Tibial artery (tissue), 4 donors: ENCODE measurements around the gene HNF1B.

Experiments used
- DNase-seq, 2 donors: peaks; one replicate each; pipeline ENCODE4 v3.0.0-alpha.2; 2019
- H3K27ac ChIP-seq, 2 donors: fragments of 200-600 bp; sonication (generic) in 1 of 2; 1 replicate in 1 of 2; 2 replicates in 1 of 2; pipeline ENCODE4 v1.5.1; 2018 to 2019; ENCODE audit warnings: mild to moderate bottlenecking in 1 of 2
- H3K27me3 ChIP-seq, 2 donors: fragments of 200-600 bp; sonication (generic) in 1 of 2; one replicate each; pipeline versions ENCODE4 v1.5.1 to v1.6.0; 2016 to 2019
- H3K36me3 ChIP-seq, 3 donors: fragments of 200-600 bp; sonication (generic) in 2 of 3; one replicate each; pipeline ENCODE4 v1.5.1; 2016 to 2019; ENCODE audit warnings: mild to moderate bottlenecking in 2 of 3
- H3K4me1 ChIP-seq, 4 donors: fragments of 200-600 bp; sonication (generic) in 2 of 4; 1 replicate in 3 of 4; 2 replicates in 1 of 4; pipeline ENCODE4 v1.5.1; 2016 to 2019
- H3K4me3 ChIP-seq, 2 donors: fragments of 200-600 bp; sonication (generic) in 1 of 2; 1 replicate in 1 of 2; 2 replicates in 1 of 2; pipeline ENCODE4 v1.5.1; 2018 to 2019; ENCODE audit warnings: mild to moderate bottlenecking in 2 of 2
- H3K9me3 ChIP-seq, 3 donors: fragments of 200-600 bp; sonication (generic) in 1 of 3; one replicate each; pipeline ENCODE4 v1.5.1; 2016 to 2019
- intact Hi-C: fragments of 100-400 bp; cut with DNase I; formaldehyde crosslinking; loops from one replicate; pipeline ENCODE4 v1.15.0; 2023; ENCODE audit warnings: low total_unique reads
- TF ChIP-seq, protein P1 (sequence below), 2 experiments: fragments of 200-600 bp in 1 of 2; fragments of 450-650 bp in 1 of 2; IDR thresholded peaks; one replicate each; pipeline ENCODE4 v1.5.1; 2017 to 2019; ENCODE audit warnings: antibody characterized with exemption in 2 of 2, mild to moderate bottlenecking in 1 of 2, moderate library complexity in 1 of 2

The HNF1B gene

DNA sequence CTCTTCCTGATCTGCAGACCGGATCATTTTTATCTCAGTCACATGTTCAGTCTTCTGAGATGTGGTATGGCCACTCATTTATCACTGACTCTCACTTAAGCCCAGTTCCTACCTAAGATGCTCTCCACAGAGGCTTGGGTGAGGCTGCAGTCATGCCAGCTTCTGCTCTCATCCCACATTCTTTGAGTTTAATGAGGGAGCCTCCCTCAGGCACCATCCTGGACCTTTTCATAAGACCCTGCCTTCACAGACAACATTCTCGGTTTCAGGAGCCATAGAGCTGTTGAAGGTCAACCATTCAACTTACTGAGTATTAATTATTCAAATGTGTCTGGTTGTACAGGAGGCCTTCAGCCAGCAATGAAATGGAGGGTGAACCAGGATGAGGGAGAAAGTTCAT is 23.6 kb upstream of the HNF1B start:
- Histone ChIP-seq H3K27ac (no peak overlapping the region), H3K27me3 (peaks cover 0 to 17% of the 10 kb centered on the region in 2 donors), H3K4me1 (no peaks in the 10 kb centered on the region), H3K9me3 (peaks cover 0 to 8% (median 6%) of the 10 kb centered on the region in 3 donors), H3K4me3 (no peak overlapping the region), H3K36me3 (no peaks in the 10 kb centered on the region)
- intact Hi-C loops: no loop called here
- TF ChIP-seq, protein P1, sequence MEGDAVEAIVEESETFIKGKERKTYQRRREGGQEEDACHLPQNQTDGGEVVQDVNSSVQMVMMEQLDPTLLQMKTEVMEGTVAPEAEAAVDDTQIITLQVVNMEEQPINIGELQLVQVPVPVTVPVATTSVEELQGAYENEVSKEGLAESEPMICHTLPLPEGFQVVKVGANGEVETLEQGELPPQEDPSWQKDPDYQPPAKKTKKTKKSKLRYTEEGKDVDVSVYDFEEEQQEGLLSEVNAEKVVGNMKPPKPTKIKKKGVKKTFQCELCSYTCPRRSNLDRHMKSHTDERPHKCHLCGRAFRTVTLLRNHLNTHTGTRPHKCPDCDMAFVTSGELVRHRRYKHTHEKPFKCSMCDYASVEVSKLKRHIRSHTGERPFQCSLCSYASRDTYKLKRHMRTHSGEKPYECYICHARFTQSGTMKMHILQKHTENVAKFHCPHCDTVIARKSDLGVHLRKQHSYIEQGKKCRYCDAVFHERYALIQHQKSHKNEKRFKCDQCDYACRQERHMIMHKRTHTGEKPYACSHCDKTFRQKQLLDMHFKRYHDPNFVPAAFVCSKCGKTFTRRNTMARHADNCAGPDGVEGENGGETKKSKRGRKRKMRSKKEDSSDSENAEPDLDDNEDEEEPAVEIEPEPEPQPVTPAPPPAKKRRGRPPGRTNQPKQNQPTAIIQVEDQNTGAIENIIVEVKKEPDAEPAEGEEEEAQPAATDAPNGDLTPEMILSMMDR (IDR thresholded peaks at IDR 0.05): no peak
- DNase-seq: no peak

DNA sequence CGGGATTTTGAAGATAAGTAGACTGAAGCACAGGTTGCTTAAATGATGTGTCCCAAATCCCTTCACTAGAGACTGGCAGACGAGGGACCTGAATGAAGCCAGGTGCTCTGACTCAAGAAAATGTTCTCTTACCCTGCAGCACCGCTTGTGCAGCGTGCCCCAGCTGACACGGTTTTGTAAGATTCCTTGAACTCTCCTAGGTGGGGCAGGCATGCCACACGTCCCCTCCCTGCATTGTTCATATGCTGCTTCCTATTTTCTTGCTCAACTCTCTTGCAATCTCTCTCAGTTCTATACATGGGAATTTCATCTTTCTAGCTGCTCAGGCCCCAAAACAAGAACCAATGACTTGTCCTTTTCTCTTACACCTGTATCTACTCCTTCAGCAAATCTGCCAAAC is 22.1 kb upstream of the HNF1B start:
- Histone ChIP-seq H3K36me3 (no peaks in the 10 kb centered on the region), H3K4me3 (no peak overlapping the region), H3K9me3 (peaks cover 0 to 8% (median 6%) of the 10 kb centered on the region in 3 donors), H3K27me3 (peaks cover 0 to 24% of the 10 kb centered on the region in 2 donors), H3K4me1 (no peaks in the 10 kb centered on the region), H3K27ac (no peak overlapping the region)
- intact Hi-C loops: no loop called here
- no peak for DNase-seq
- TF ChIP-seq, protein P1 (IDR thresholded peaks at IDR 0.05): no peak

DNA sequence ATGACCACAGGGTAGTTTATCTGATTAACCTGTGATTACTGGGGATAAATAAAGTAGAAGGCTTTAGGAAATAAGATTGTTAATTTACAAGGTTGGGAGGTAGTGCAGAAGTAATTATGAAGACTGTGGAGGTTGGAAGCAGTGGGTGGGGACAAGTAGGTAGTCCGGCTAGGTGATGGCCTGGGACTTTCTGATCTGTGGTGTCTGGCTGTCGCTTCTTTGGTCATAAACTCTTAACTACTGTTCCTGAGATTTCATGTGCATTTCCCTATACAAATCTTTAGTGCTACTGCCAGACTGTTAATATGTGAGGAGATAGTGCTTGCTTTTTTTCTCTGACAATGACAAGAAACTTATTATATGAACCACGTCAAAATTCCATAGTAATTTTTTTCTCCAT is 19.5 kb upstream of the HNF1B start:
- TF ChIP-seq, protein P1 (IDR thresholded peaks at IDR 0.05): no peak
- Histone ChIP-seq H3K4me1 (no peaks in the 10 kb centered on the region), H3K27me3 (peaks cover 0 to 28% of the 10 kb centered on the region in 2 donors), H3K4me3 (no peak overlapping the region), H3K36me3 (no peaks in the 10 kb centered on the region), H3K9me3 (peaks cover 0 to 8% (median 6%) of the 10 kb centered on the region in 3 donors), H3K27ac (no peak overlapping the region)
- intact Hi-C loops: no loop called here
- no peak for DNase-seq

DNA sequence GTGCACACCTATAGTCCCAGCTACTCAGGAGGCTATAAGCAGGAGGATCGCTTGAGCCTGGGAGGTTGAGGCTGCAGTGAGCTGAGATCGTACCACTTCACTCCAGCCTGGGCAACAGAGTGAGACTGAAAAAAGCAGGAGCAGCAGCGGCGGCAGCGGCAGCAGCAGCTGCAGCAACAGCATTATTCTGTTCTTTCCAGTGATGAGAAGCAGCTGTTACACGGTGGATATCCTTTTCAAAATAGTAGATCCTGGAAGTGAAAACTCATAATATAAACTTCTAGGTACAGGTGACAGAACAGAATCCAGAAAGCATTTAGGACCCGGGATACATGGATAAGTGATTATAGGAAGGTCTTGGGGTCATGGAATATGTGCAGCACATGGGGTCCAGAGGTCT is 17.8 kb upstream of the HNF1B start:
- Histone ChIP-seq H3K9me3 (no peaks in the 10 kb centered on the region), H3K4me3 (no peak overlapping the region), H3K36me3 (no peaks in the 10 kb centered on the region), H3K4me1 (no peaks in the 10 kb centered on the region), H3K27me3 (peaks cover 0 to 35% of the 10 kb centered on the region in 2 donors), H3K27ac (no peak overlapping the region)
- intact Hi-C loops: no loop called here
- DNase-seq: no peak
- TF ChIP-seq, protein P1 (IDR thresholded peaks at IDR 0.05): no peak

DNA sequence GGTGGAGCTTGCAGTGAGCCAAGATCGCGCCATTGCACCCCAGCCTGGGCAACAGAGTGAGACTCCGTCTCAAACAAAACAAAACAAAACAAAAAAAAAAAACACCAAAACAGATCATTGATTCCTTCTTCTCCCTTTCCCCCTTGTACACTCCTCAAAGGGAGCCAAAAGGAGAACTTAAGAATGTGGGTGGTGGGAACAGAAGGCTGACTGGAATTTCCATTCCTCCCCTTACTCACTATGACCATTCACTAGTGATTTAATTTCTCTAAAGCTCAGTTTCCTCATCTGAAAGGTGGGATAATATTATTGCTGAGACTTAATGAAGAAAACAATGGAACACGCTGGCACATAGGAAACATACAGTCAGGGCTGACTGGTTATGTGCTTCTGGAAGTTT is 17.1 kb upstream of the HNF1B start:
- TF ChIP-seq, protein P1 (IDR thresholded peaks at IDR 0.05): no peak
- H3K9me3 ChIP-seq: no peaks in the 10 kb centered on the region
- H3K4me1 ChIP-seq: no peaks in the 10 kb centered on the region
- DNase-seq: no peak
- H3K36me3 ChIP-seq: no peaks in the 10 kb centered on the region
- H3K4me3 ChIP-seq: no peak overlapping the region
- no peak overlapping the region for H3K27ac ChIP-seq
- intact Hi-C loops: no loop called here
- H3K27me3 ChIP-seq: peaks cover 0 to 36% of the 10 kb centered on the region in 2 donors

DNA sequence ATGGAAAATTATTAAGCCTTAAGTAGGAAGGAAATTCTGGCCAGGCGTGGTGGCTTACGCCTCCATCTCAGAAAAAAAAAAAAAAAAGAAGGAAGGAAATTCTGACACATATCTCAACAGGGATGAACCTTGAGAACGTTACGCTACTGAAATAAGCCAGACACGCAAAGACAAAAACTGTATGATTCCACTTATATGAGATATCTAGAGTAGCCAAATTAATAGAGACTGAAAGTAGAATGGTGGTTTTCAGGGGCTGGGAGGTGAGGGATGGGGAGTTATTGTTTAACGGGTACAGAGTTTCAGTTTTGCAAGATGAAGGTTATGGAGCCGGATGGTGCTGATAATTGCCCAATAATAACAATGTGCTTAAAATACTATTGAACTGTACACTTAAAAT is 16.2 kb upstream of the HNF1B start:
- no peak overlapping the region for H3K4me3 ChIP-seq
- H3K27me3 ChIP-seq: peaks cover 0 to 42% of the 10 kb centered on the region in 2 donors
- TF ChIP-seq, protein P1 (IDR thresholded peaks at IDR 0.05): no peak
- intact Hi-C loops: no loop called here
- no peaks in the 10 kb centered on the region for H3K36me3 ChIP-seq
- H3K9me3 ChIP-seq: no peaks in the 10 kb centered on the region
- DNase-seq: no peak
- H3K27ac ChIP-seq: no peak overlapping the region
- H3K4me1 ChIP-seq: no peaks in the 10 kb centered on the region
